HG02840 (cell line): ENCODE measurements around the gene UCK2.

ENCODE experiments used
- ATAC-seq: cut with Tn5 transposase; IDR thresholded peaks from one replicate; pipeline ENCODE4 v1.9.1; 2021; ENCODE audit warnings: mild to moderate bottlenecking, moderate library complexity, moderate number of reproducible peaks; ENCODE audit not compliant: unreplicated experiment, low FRiP score

Gene UCK2

DNA sequence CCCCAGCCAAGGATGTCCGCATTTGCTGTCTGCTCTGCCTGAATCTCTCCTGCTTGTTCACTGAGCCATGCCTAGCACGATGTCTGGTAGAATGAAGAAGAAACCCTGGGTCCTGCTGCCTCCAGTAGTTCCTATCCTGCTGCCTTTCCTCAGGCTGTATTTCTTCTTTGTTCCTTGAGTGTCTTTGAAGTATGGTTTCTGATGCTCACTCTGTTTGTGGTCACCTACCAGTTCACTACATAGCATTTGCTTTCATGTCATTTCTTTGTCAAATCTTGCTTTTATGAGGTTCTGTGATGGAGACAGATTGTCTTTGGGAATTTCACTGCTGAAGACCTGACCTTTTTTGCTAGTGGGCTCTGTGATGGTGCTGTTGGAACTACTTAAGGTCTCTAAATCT lies 5.9 kb downstream of the UCK2 start:
- no peak for ATAC-seq

GRCh38 chr1:165834229-165834628 lies 6.8 kb downstream of the UCK2 start:
- ATAC-seq = no peak

DNA sequence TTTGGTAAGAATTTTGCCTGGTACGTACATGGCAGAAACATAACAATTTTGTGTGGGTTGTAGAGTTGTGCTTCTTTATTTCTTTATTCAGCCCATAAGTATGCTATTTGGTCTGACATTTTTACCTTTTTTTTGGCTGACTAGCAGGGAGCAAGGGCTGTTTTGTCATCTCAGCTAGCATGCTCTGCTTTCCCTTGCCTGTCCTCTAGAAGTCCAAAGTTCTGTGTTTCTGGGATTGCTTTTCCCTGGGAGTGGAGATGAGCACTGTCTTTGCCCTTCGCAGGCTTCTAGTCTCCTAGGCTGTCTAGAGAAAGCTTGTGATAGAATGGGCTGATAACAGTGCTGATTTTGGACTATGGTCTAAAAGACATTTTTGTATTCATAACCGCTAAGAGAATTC lies 7.5 kb downstream of the UCK2 start:
- no peak for ATAC-seq

DNA sequence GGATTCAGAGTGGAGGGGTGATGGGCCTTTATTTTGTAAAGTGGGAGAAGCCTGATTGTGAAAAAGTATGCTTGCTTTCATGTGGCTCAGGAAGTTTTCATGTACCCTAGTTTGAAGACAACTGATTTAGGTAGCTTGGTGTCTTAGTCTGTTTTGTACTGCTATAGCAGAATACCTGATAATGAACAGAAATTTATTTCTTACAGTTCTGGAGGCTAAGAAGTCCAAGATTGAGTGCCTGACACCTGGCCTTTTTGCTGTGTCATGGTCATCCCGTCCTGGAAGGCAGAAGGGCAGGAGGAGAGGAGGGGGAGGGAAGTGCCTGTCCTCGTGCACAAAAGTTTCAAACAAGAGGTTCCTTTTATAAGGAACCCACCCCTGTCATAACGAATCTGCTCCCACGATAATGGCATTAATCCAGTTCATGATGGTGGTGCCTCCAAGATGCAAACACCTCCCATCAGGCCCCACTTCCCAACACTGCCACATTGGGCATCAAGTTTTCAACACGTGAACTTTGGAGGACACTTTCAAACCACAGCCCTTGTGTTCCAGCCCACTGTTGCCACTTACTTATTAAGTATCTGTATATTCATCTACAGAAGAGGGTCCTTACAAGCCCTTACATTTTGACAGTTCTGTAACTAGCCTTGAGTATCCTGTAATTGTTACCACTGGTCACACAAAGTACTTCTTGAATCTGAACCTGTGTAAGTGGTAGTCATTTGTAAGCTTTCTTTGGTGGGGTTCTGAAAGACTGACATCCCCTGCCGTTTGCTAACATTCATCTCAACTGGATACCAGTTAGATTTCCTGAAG lies 9.5 kb downstream of the UCK2 start:
- ATAC-seq = no peak

DNA sequence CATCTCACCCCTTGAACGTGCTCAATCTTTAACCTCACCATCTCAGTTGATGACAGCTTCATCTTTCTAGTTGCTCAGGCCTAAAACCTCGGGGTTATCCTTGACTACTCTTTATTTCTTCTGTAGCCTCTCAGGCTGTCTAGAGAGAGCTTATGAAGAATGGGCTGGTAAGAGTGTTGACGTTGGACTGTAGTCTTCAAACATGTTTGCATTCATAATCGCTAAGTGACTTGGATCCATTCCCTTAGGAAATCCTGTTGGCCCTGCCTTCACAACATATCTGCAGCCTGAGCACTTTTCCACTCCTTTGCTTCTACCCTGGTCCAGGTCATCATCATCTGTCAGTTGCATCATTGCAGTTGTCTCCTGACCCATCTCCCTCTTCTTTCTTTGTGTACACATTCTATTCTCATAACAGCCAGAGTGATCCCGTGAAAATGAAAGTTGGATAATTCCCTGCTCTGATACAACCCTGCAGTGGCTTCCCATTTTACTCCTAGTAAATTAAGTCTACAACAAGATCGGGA lies 10.5 kb downstream of the UCK2 start:
- no peak for ATAC-seq

GRCh38 chr1:165840423-165840822 lies 13.0 kb downstream of the UCK2 start:
- ATAC-seq = no peak

- ATAC-seq = no peak
Measured at GRCh38 chr1:165841582-165842017, 14.2 kb downstream of the UCK2 start.

- ATAC-seq = no peak
Measured at GRCh38 chr1:165842023-165842670, 14.7 kb downstream of the UCK2 start.

- no peak for ATAC-seq
Measured at GRCh38 chr1:165842671-165843129, 15.3 kb downstream of the UCK2 start.

- ATAC-seq = no peak
Measured at GRCh38 chr1:165843304-165843703, 15.9 kb downstream of the UCK2 start.

- no peak for ATAC-seq
Measured at GRCh38 chr1:165844114-165844798, 16.8 kb downstream of the UCK2 start.

DNA sequence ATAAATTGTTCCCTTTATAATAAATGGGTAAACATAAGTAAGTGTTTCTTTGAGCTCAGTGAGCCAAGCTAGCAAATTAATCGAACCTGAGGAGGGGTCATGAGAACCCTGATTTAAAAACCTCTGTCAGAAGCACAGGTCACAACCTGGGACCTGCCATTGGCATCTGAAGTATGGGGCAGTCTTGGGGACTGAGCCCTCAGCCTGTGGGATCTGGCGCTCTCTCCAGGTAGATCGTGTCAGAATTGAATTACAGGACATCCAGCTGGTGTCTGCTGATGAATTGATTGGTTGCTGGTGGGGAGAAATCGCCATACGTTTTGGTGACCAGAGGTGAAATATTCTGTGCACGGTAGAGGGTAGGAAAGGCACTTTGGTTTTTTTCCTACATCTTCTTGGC lies 17.5 kb downstream of the UCK2 start:
- no peak for ATAC-seq

- no peak for ATAC-seq
Measured at GRCh38 chr1:165845569-165845968, 18.2 kb downstream of the UCK2 start.

GRCh38 chr1:165845992-165846748 lies 18.8 kb downstream of the UCK2 start:
- ATAC-seq = no peak

DNA sequence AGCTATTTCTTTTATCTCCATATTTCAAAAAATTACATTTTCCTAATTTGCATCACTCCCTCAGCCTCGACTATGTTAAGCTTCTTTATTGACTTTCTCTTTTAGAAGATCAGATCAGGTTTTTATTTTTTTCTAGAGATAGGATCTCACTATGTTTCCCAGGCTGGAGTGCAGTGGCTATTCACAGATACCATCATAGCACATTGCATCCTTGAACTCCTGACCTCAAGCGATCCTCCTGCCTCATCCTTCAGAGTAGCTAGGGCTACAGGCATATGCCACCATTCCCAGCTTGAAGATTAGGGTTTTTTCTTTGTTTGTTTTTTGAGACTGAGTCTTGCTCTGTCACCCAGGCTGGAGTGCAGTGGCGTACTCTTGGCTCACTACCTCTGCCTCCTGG lies 20.1 kb downstream of the UCK2 start:
- ATAC-seq = no peak

GRCh38 chr1:165849353-165850133 lies 22.1 kb downstream of the UCK2 start:
- no peak for ATAC-seq

GRCh38 chr1:165851034-165851658 lies 23.7 kb downstream of the UCK2 start:
- no peak for ATAC-seq

- no peak for ATAC-seq
Measured at GRCh38 chr1:165852871-165853270, 25.5 kb downstream of the UCK2 start.

DNA sequence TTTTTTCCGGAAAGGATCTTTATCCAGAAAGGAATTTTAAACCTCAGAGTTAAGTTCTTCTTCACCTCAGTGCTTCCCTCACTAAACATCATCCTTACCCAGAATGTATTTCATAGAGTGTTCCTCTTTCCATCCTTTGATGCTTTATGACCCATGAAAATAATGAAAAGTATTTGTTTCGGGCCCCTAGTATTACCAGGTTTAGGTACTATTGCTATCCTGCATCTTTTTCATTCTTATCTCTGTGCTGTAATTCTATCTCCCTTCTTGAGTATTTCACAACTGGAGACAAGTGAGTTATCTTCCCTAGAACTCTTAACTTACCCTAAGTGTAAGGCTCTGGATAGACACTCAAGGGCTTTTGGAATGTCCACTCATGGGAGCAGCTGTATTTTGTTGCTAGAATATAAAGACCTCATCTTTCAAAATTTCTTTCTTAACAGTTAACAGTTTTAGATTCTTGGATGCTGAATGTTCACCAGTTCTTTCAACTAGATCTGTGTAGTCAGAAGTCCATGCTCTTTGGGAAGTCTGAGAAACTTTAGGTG lies 26.2 kb downstream of the UCK2 start:
- no peak for ATAC-seq
